ENCODE measurements around the gene SPON2. TPM values are rescaled to one million over a fixed set of nuclear protein-coding genes. Genes with fewer than 3 reads are reported as not detected.

SPON2 gene
- total RNA-seq (2014; rRNA removed), result 0.58 and 1.1 TPM in 2 replicates
- 0.43 TPM for polyA plus RNA-seq (2012)

DNA sequence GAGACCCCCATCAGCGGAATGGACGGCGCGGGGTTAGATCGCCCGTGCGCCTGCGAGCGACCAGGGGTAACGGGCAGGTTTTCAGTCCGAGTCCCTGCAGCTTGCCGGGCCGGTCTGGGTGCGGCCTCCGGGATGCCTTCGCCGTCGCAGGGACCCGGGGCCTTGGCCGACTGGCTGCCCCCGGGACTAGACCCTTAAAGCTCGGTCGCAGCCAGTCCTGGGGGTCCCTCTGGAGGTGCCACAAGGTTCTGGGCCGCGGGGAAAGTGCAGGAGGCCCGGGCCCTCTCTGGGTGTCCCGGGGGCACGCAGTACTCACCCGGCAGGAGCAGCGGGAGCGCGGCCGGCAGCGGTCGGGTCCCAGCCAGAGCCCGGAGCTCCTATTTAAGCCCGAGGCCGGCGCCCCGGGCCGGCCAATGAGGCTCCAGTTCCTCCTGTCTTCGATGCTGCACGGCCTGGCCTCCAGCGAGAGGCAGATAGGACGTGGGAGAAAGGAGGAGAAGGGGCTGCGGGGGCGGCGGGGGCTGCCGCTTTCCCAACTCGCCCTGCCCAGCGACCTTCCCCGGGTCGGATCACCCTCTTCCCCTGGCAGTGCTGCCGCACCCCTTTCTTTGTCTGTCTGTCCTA is at the start of gene SPON2:
Gene SPON2 (minus strand): TSS at position 356 of the 624 bp plus-strand sequence.
- no peak for DNase-seq (ENCODE audit: low read depth)

DNA sequence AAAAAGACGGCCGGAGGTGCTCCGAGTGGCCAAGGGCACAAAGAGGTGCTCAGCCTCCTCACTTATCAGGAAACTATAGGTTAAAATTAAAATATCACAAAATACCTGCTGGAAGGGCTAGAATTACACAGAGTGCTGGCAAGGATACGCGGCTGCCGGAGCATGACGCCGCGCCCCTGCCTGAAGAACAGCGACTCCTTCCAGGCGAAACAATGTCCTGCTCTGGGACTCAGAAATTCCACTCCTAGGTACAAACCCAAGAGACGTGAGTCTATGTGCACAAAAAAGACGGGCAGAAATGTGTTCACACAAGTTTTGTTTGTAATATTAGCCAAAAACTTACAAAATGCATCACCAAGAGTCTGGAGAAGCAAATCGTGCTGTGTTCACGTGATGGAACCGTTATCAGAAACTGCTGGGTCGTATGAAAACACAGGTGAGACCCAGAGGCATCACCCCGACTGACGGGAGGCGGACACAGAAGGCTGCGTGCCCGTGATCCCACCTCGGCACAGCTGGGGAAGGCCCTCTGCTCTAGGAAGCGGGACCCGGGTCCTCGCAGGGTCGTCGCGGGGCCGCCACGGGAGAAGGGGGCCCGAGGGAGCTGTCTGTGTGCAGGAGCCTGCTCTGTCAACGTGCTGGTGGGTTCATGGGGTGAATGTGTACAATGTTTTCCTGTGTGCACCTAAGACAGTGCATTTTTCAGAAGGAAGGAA is 48.9 kb upstream of the SPON2 start:
- no peak for DNase-seq (ENCODE audit: low read depth)

GRCh38 chr4:1220566-1220965 is 48.2 kb upstream of the SPON2 start:
- no peak for DNase-seq (ENCODE audit: low read depth)

DNA sequence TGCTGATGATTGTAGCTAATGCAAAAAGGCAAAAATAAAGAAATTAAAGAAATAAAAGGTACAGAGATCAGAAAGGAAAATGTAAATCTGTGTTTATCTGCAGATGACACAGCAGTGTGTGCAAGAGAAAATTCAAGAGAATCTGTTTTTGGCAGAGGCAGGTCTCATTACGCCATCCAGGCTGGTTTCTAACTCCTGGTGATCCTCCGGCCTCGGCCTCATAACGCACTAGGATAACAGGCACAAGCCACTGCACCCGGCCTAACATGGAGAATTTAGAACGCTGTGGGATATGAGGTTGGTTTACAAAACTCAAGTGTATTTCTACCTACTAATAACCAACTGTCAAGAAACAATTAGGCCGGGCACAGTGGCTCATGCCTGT is 47.2 kb upstream of the SPON2 start:
- no peak for DNase-seq (ENCODE audit: low read depth)

DNA sequence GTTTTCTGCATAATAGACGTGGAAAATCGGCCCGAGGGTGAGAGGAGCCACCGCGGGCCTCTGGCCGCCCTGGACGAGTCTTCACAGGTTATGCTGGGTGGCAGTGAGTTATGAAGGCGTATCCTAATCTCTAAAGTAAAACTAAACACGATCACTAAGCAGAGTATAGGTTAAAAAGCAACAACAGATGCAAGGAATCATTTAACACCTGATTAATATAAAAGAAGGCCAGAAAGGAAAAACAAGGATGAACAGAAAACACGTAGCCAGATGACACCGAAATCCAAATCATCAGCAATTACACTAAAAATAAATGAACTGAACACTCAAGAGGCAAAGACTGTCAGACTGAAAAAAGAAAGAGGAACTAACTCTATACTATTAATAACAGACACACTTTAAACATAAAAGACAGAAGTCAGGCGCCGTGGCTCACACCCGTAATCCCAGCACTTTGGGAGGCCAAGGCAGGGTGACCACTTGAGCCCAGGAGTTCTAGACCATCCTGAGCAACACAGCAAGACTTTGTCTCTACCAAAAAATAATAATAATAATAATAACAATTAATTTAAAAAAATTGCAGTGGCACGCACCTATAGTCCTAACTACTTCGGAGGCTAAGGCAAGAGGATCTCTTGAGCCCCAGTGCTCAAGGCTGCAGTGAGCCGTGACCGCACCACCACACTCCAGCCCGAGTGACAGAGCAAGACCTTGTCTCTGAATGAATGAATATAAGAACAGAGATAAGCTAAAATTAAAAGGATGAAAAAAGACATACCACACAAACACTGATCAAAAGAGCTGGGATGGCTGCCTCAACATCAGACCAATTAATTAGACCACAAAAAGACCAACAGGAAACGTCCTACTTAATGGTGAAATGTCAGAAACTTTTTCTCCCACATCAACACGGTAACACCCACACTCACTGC is 46.5 kb upstream of the SPON2 start:
- DNase-seq (ENCODE audit: low read depth), result no peak

DNA sequence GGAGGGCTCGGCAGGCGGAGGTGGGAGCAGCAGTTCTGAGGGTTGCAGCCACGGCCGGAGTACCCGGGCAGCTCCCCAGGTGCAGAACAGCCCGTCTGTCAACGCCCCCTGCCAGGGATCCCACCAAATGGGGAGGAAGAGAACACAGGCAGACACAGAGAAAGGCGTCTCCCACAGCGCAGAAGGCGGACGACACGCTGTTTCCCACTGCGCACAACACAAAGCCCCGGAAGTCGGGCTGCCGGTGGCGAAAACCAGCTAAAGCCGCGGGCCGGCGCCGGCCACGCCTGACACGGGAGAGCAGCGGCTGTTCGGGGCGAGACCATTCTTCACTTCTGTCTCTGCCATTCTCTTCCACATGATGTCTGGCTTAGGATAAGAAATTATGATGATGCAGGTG is 45.0 kb upstream of the SPON2 start:
- DNase-seq (ENCODE audit: low read depth), result no peak

GRCh38 chr4:1216869-1217294 is 44.5 kb upstream of the SPON2 start:
- no peak for DNase-seq (ENCODE audit: low read depth)

GRCh38 chr4:1216076-1216614 is 43.8 kb upstream of the SPON2 start:
- DNase-seq (ENCODE audit: low read depth), result no peak

- no peak for DNase-seq (ENCODE audit: low read depth)
Measured at GRCh38 chr4:1215141-1216075, 43.0 kb upstream of the SPON2 start.

- no peak for DNase-seq (ENCODE audit: low read depth)
Measured at GRCh38 chr4:1214101-1215095, 42.0 kb upstream of the SPON2 start.

- no peak for DNase-seq (ENCODE audit: low read depth)
Measured at GRCh38 chr4:1213336-1213995, 41.1 kb upstream of the SPON2 start.

- DNase-seq (ENCODE audit: low read depth), result no peak
Measured at GRCh38 chr4:1212546-1213335, 40.4 kb upstream of the SPON2 start.

- no peak for DNase-seq (ENCODE audit: low read depth)
Measured at GRCh38 chr4:1211891-1212545, 39.6 kb upstream of the SPON2 start.

DNA sequence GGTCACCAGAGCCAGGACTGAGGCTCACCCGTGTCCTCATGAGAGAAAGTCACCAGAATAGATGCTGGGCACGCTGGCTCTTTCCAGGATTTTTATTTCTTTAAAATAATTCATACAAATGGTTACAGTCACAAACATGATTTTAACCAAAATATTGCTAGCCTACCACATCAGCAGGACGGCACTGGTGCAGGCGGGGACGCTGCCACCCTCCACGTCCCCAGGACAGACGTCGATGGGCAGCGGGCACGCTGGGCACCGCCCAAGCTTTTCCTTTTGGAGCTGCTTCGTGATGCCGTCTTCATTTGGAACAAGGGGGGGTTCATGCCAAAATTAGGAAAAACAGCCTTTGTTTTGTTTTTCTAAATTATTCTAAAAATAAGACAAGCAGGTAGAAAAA is 39.0 kb upstream of the SPON2 start:
- DNase-seq (ENCODE audit: low read depth), result no peak

DNA sequence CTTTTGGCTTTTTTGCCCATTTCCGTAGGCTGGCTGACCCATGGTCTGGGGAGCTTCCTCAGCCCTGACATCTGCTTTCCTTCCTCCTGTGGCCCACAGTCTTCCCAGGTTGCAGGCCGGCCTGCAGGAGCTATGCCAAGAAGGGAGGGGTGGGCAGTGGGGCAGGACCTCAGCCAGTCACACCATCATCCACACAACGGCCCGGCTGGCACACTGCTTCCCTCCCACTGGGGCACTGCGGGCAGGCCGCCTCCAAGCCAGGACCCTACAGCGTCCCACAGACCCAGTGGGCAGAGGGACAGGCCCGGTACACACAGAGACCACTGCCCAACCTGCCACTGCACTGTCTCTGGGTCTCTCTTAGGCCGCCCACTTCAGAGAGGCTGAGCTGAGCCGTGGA is 38.6 kb upstream of the SPON2 start:
- DNase-seq (ENCODE audit: low read depth), result no peak

DNA sequence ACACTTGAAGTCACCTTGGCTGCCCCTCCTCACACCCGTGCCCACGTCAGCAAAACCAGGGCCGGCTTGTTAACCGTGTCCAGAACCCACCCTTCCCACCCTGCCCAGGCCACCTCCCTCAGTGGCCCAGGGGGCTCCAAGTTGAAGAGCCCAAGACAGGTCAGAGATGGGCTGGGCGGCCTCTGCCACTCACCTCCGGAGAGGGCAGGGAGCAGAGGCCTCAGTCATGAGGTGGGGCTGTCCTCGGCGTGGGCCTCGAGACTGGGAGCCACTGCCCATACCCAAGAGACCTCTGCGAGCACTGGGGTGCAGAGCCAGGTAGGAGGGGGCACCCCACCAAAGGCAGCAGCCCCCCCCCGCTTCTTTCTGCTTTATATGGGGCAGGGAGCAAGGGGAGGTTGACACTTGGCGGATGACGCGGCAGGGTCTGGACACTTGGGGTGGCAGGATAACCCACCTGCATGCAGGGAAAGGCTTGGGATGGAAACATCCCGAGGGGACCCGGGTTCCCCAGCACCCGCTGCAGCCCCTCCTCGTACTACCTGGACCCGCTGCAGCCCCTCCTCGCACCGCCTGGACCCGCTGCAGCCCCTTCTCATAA is 38.0 kb upstream of the SPON2 start:
- no peak for DNase-seq (ENCODE audit: low read depth)

DNA sequence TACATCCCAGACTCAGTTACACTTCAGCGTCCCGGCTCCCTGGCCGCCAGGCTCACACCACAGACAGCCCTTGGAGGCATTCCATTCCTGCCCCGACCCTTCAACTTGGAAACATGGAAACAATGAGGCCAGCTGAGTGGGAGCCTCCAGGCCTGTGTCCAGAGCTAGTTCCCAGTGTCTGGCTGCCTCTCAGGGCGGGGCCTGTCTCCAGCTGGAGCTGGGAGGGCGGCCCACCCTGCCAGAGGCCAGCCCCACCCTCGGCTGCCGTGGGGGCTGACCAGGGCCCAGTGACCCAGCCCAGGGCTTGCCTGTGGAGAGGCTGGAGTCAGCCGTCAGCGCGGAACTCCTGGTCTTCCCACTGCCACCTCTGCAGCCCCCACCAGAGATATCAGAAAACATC is 37.4 kb upstream of the SPON2 start:
- DNase-seq (ENCODE audit: low read depth), result peak; percentile 32
